Osteocyte (in vitro differentiated cells): ENCODE measurements around the gene EOMES. TPM values are rescaled to one million over a fixed set of nuclear protein-coding genes. Genes with fewer than 3 reads are reported as not detected.

Source experiments
- DNase-seq: peaks from one replicate; pipeline ENCODE4 v3.0.0; 2021; ENCODE audit warnings: mixed read lengths; ENCODE audit not compliant: unreplicated experiment; ENCODE audit errors: extremely low spot score
- H3K27ac Mint-ChIP-seq: one replicate; pipeline ENCODE4 v1.8.0; 2021; ENCODE audit warnings: mild to moderate bottlenecking, mixed read lengths; ENCODE audit not compliant: unreplicated experiment
- H3K27me3 Mint-ChIP-seq: one replicate; pipeline ENCODE4 v1.8.0; 2021; ENCODE audit warnings: mixed read lengths; ENCODE audit not compliant: unreplicated experiment
- H3K36me3 Mint-ChIP-seq: one replicate; pipeline ENCODE4 v1.8.0; 2021; ENCODE audit warnings: mixed read lengths; ENCODE audit not compliant: unreplicated experiment
- H3K4me1 Mint-ChIP-seq: one replicate; pipeline ENCODE4 v1.8.0; 2021; ENCODE audit warnings: mixed read lengths; ENCODE audit not compliant: unreplicated experiment
- H3K4me3 Mint-ChIP-seq: one replicate; pipeline ENCODE4 v1.8.0; 2021; ENCODE audit warnings: mild to moderate bottlenecking, moderate library complexity, mixed read lengths; ENCODE audit not compliant: unreplicated experiment
- H3K9me3 Mint-ChIP-seq: one replicate; pipeline ENCODE4 v1.8.0; 2021; ENCODE audit warnings: mixed read lengths; ENCODE audit not compliant: unreplicated experiment
- CTCF ChIP-seq: fragments of 200-600 bp; sonication (generic); IDR thresholded peaks from 2 replicates; pipeline ENCODE4 v1.5.0; 2021; ENCODE audit warnings: antibody characterized with exemption, mild to moderate bottlenecking, moderate library complexity
- total RNA-seq: library from RNA; stranded (reverse); gene quantifications from 2 replicates; pipeline ENCODE4 v1.2.1, GENCODE V29; 2021

Gene EOMES
- total RNA-seq, 1 donor from 2014 or later, result not detected

- H3K27me3 Mint-ChIP-seq, result peaks cover 22% of the 10 kb centered on the region
- TF ChIP-seq CTCF, result no peak
- H3K9me3 Mint-ChIP-seq, result peaks cover 25% of the 10 kb centered on the region
- peaks cover 7% of the 10 kb centered on the region for H3K36me3 Mint-ChIP-seq
- no peak overlapping the region for H3K4me3 Mint-ChIP-seq
- no peaks in the 10 kb centered on the region for H3K4me1 Mint-ChIP-seq
- DNase-seq, result no peak
- no peak overlapping the region for H3K27ac Mint-ChIP-seq
Measured at GRCh38 chr3:27695636-27696035, 26.5 kb downstream of the EOMES start.

GRCh38 chr3:27688053-27688452 lies 34.1 kb downstream of the EOMES start:
- no peak overlapping the region for H3K27ac Mint-ChIP-seq
- peaks cover 15% of the 10 kb centered on the region for H3K36me3 Mint-ChIP-seq
- H3K27me3 Mint-ChIP-seq, result peaks cover 18% of the 10 kb centered on the region
- no peak for TF ChIP-seq CTCF
- H3K4me1 Mint-ChIP-seq, result no peaks in the 10 kb centered on the region
- DNase-seq, result no peak
- H3K4me3 Mint-ChIP-seq, result no peak overlapping the region
- peaks cover 31% of the 10 kb centered on the region for H3K9me3 Mint-ChIP-seq

GRCh38 chr3:27686642-27687041 lies 35.5 kb downstream of the EOMES start:
- H3K4me1 Mint-ChIP-seq, result no peaks in the 10 kb centered on the region
- peaks cover 8% of the 10 kb centered on the region for H3K27me3 Mint-ChIP-seq
- H3K36me3 Mint-ChIP-seq, result peaks cover 13% of the 10 kb centered on the region
- peaks cover 18% of the 10 kb centered on the region for H3K9me3 Mint-ChIP-seq
- H3K27ac Mint-ChIP-seq, result no peak overlapping the region
- TF ChIP-seq CTCF, result no peak
- no peak for DNase-seq
- H3K4me3 Mint-ChIP-seq, result no peak overlapping the region

GRCh38 chr3:27685474-27685873 lies 36.6 kb downstream of the EOMES start:
- Mint-ChIP-seq H3K36me3 (peaks cover 8% of the 10 kb centered on the region), H3K4me1 (peaks cover 11% of the 10 kb centered on the region), H3K27me3 (no peaks in the 10 kb centered on the region), H3K9me3 (peaks cover 9% of the 10 kb centered on the region), H3K27ac (no peak overlapping the region), H3K4me3 (no peak overlapping the region)
- no peak for TF ChIP-seq CTCF
- DNase-seq, result no peak

- no peak for TF ChIP-seq CTCF
- no peaks in the 10 kb centered on the region for H3K36me3 Mint-ChIP-seq
- H3K27me3 Mint-ChIP-seq, result no peaks in the 10 kb centered on the region
- H3K4me3 Mint-ChIP-seq, result no peak overlapping the region
- DNase-seq, result no peak
- H3K4me1 Mint-ChIP-seq, result peaks cover 21% of the 10 kb centered on the region
- no peak overlapping the region for H3K27ac Mint-ChIP-seq
- no peaks in the 10 kb centered on the region for H3K9me3 Mint-ChIP-seq
Measured at GRCh38 chr3:27684302-27684701, 37.8 kb downstream of the EOMES start.
